H1 (cell line): Measurements from ENCODE around the gene RBM38. TPM values are rescaled to one million over a fixed set of nuclear protein-coding genes. Genes with fewer than 3 reads are reported as not detected.

ENCODE experiments used
- CBX8 ChIP-seq: fragments of 300-800, 300-1000 bp; sonication (generic); IDR thresholded peaks from 2 replicates; pipeline ENCODE4 v1.7.1; 2016; ENCODE audit warnings: low read depth, low read length, borderline replicate concordance
- CHD7 ChIP-seq: fragments of 300-600 bp; sonication (generic); IDR thresholded peaks from 2 replicates; pipeline ENCODE4 v1.7.1; 2012; ENCODE audit warnings: low read length, moderate library complexity, mild to moderate bottlenecking, inconsistent platforms; ENCODE audit not compliant: insufficient replicate concordance
- EGR1 ChIP-seq: IDR thresholded peaks from 2 replicates; pipeline ENCODE4 v1.6.1; 2011; ENCODE audit warnings: low read depth, low read length, borderline replicate concordance
- TBP ChIP-seq: IDR thresholded peaks from 2 replicates; pipeline ENCODE4 v1.6.1; 2011; ENCODE audit warnings: low read depth, low read length, improper control_type of control experiment
- polyA plus RNA-seq, 7 experiments: library from polyadenylated mRNA; depleted of rRNA in 3 of 7; stranded (reverse) in 5 of 7; unstranded in 2 of 7; fragments of >200 nt in 5 of 7; fragments of 200-250 nt in 2 of 7; gene quantifications; 1 replicate in 5 of 7; 2 replicates in 1 of 7; 4 replicates in 1 of 7; pipeline versions ENCODE4 v1.2.1 to v1.2.3, GENCODE V29; 2011 to 2013; ENCODE audit warnings: missing spikeins in 2 of 7, mixed read lengths in 2 of 7
- total RNA-seq: library from RNA; stranded (reverse); fragmentation: NEBNext Ultra II Directional; extraction: Animal tissue kit (Norgen Biotek cat#: 25700); gene quantifications from 2 replicates; pipeline ENCODE4 v1.2.1, GENCODE V29; 2021

The RBM38 gene
- total and polyA plus RNA-seq, 2 of the 8 experiments (the other 6 are each of a cell fraction or from before 2014, with no cell fraction given): 57.7 to 109 TPM

GRCh38 chr20:57392512-57393271, 1.5 kb downstream of the RBM38 start (continued):
- TF ChIP-seq CHD7: no peak
- no peak for TF ChIP-seq CBX8
- no peak for TF ChIP-seq TBP
- TF ChIP-seq EGR1: no peak
- TF ChIP-seq, all 59 proteins: peak for 0
